ENCODE results near the gene SLC9A9.
"Not testable (repeated sequence)": the region's sequence is repeated elsewhere in the genome, so short reads cannot be mapped to it uniquely, and the experiment has no call there.

The SLC9A9 gene

GRCh38 chr3:143810953-143811265 is 37.4 kb downstream of the SLC9A9 start:
- DNase-seq (ENCODE audit: extremely low read depth in 1 of 2, low read depth in 1 of 2): no peak

- DNase-seq (ENCODE audit: extremely low read depth in 1 of 2, low read depth in 1 of 2): no peak
Observed at GRCh38 chr3:143810166-143810952, 37.9 kb downstream of the SLC9A9 start.

- no peak for DNase-seq (ENCODE audit: extremely low read depth in 1 of 2, low read depth in 1 of 2)
Observed at GRCh38 chr3:143809121-143809621, 39.1 kb downstream of the SLC9A9 start.

- no peak for DNase-seq (ENCODE audit: extremely low read depth in 1 of 2, low read depth in 1 of 2)
Observed at GRCh38 chr3:143808030-143808429, 40.2 kb downstream of the SLC9A9 start.

- DNase-seq (ENCODE audit: extremely low read depth in 1 of 2, low read depth in 1 of 2): no peak
Observed at GRCh38 chr3:143806038-143806437, 42.2 kb downstream of the SLC9A9 start.

- not testable (repeated sequence) for DNase-seq (ENCODE audit: extremely low read depth in 1 of 2, low read depth in 1 of 2)
Observed at GRCh38 chr3:143805476-143805875, 42.8 kb downstream of the SLC9A9 start.

GRCh38 chr3:143801046-143801445 is 47.2 kb downstream of the SLC9A9 start:
- not testable (repeated sequence) for DNase-seq (ENCODE audit: extremely low read depth in 1 of 2, low read depth in 1 of 2)

GRCh38 chr3:143798151-143798550 is 50.1 kb downstream of the SLC9A9 start:
- DNase-seq (ENCODE audit: extremely low read depth in 1 of 2, low read depth in 1 of 2): not testable (repeated sequence)

- DNase-seq (ENCODE audit: extremely low read depth in 1 of 2, low read depth in 1 of 2): no peak
Observed at GRCh38 chr3:143795874-143796273, 52.4 kb downstream of the SLC9A9 start.

GRCh38 chr3:143794793-143795462 is 53.3 kb downstream of the SLC9A9 start:
- no peak for DNase-seq (ENCODE audit: extremely low read depth in 1 of 2, low read depth in 1 of 2)

- DNase-seq (ENCODE audit: extremely low read depth in 1 of 2, low read depth in 1 of 2): no peak
Observed at GRCh38 chr3:143793971-143794370, 54.3 kb downstream of the SLC9A9 start.

- no peak for DNase-seq (ENCODE audit: extremely low read depth in 1 of 2, low read depth in 1 of 2)
Observed at GRCh38 chr3:143791386-143791785, 56.9 kb downstream of the SLC9A9 start.

GRCh38 chr3:143786219-143787191 is 61.8 kb downstream of the SLC9A9 start:
- no peak for DNase-seq (ENCODE audit: extremely low read depth in 1 of 2, low read depth in 1 of 2)

GRCh38 chr3:143784446-143784845 is 63.8 kb downstream of the SLC9A9 start:
- DNase-seq (ENCODE audit: extremely low read depth in 1 of 2, low read depth in 1 of 2): no peak

- no peak for DNase-seq (ENCODE audit: extremely low read depth in 1 of 2, low read depth in 1 of 2)
Observed at GRCh38 chr3:143783851-143784370, 64.4 kb downstream of the SLC9A9 start.

GRCh38 chr3:143775459-143775858 is 72.8 kb downstream of the SLC9A9 start:
- DNase-seq (ENCODE audit: extremely low read depth in 1 of 2, low read depth in 1 of 2): no peak

GRCh38 chr3:143771939-143772338 is 76.3 kb downstream of the SLC9A9 start:
- DNase-seq (ENCODE audit: extremely low read depth in 1 of 2, low read depth in 1 of 2): no peak

- no peak for DNase-seq (ENCODE audit: extremely low read depth in 1 of 2, low read depth in 1 of 2)
Observed at GRCh38 chr3:143771258-143771657, 77.0 kb downstream of the SLC9A9 start.

- DNase-seq (ENCODE audit: extremely low read depth in 1 of 2, low read depth in 1 of 2): no peak
Observed at GRCh38 chr3:143770391-143770790, 77.9 kb downstream of the SLC9A9 start.

GRCh38 chr3:143769616-143770015 is 78.7 kb downstream of the SLC9A9 start:
- DNase-seq (ENCODE audit: extremely low read depth in 1 of 2, low read depth in 1 of 2): no peak

GRCh38 chr3:143764840-143765239 is 83.4 kb downstream of the SLC9A9 start:
- DNase-seq (ENCODE audit: extremely low read depth in 1 of 2, low read depth in 1 of 2): no peak
